Measurements from ENCODE around the gene HSD3B7. TPM values are rescaled to one million over a fixed set of nuclear protein-coding genes. Genes with fewer than 3 reads are reported as not detected.

The HSD3B7 gene
- total RNA-seq, 1 experiment from 2014 or later, result 5.4 TPM

DNA sequence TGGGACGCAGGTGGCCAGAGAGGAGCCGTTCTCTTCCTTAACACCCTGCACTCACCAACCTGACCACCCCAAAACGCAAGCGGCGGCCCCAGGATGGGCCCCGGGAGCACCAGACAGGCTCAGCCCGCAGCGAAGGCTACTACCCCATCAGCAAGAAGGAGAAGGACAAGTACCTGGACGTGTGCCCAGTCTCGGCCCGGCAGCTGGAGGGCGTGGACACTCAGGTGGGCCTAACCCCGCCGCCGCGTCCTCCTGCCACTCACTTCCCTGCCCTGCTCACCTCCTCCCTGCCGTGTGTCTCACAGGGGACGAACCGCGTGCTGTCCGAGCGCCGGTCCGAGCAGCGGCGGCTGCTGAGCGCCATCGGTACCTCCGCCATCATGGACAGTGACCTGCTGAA lies 4.6 kb upstream of the HSD3B7 start:
- TF ChIP-seq TCF7L2 (IDR thresholded peaks at IDR 0.05; ENCODE audit: low read depth, low read length), result no peak
- TF ChIP-seq, protein P1, sequence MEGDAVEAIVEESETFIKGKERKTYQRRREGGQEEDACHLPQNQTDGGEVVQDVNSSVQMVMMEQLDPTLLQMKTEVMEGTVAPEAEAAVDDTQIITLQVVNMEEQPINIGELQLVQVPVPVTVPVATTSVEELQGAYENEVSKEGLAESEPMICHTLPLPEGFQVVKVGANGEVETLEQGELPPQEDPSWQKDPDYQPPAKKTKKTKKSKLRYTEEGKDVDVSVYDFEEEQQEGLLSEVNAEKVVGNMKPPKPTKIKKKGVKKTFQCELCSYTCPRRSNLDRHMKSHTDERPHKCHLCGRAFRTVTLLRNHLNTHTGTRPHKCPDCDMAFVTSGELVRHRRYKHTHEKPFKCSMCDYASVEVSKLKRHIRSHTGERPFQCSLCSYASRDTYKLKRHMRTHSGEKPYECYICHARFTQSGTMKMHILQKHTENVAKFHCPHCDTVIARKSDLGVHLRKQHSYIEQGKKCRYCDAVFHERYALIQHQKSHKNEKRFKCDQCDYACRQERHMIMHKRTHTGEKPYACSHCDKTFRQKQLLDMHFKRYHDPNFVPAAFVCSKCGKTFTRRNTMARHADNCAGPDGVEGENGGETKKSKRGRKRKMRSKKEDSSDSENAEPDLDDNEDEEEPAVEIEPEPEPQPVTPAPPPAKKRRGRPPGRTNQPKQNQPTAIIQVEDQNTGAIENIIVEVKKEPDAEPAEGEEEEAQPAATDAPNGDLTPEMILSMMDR (IDR thresholded peaks at IDR 0.05), result no peak
- TF ChIP-seq POLR2AphosphoS5 (IDR thresholded peaks at IDR 0.05; ENCODE audit: low read depth, low read length), result no peak
- Histone ChIP-seq H3K36me3 (ENCODE audit: control insufficient read depth, insufficient read depth, low read length) (peaks cover 3% of the 10 kb centered on the region; the same call in 1 of the 2 replicates), H3K4me3 (ENCODE audit: low read depth in 2 of 2, low read length in 2 of 2) (no peak overlapping the region), H3K9me3 (ENCODE audit: control insufficient read depth, insufficient read depth, low read depth, low read length) (no peaks in the 10 kb centered on the region), H3K27me3 (ENCODE audit: control insufficient read depth, insufficient read depth, low read length) (no peaks in the 10 kb centered on the region), H3K27ac (ENCODE audit: low read length) (no peak overlapping the region), H3K4me1 (ENCODE audit: control insufficient read depth, insufficient read depth, low read length) (peaks cover 9% of the 10 kb centered on the region)
- DNase-seq (ENCODE audit: low read depth, low spot score) (no peak), ATAC-seq (no peak)
- ChIA-PET POLR2A (no interaction called here), CTCF (no interaction called here)
- in situ Hi-C loops (cut with HindIII; ENCODE audit: low pct_unique_long_range_greater_than_20kb, low sequenced_read_pairs) (no loop called here), intact Hi-C loops (cut with micrococcal nuclease; ENCODE audit: unreplicated experiment) (no loop called here)
- BruUV-seq (replicated peaks), result no TSS peak

DNA sequence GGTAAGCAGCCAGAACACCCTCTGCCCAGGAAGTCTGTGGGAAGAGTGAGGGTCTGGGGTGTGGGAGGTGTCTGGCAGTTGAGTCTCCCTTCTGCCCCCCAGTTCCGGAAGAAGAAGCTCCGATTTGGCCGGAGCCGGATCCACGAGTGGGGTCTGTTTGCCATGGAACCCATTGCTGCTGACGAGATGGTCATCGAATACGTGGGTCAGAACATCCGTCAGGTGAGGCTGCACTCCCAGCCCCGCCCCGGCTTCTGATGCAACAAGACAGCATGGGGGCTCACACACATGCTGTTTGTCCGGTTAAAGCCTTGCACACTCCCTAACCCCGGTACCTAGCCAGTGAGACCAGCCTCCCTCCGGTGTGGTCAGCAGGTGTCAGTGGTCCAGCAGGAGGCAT lies 4.0 kb upstream of the HSD3B7 start:
- intact Hi-C loops (cut with micrococcal nuclease; ENCODE audit: unreplicated experiment), result no loop called here
- Histone ChIP-seq H3K4me3 (ENCODE audit: low read depth in 2 of 2, low read length in 2 of 2) (no peak overlapping the region), H3K36me3 (ENCODE audit: control insufficient read depth, insufficient read depth, low read length) (peaks cover 3% of the 10 kb centered on the region; the same call in 1 of the 2 replicates), H3K27me3 (ENCODE audit: control insufficient read depth, insufficient read depth, low read length) (no peaks in the 10 kb centered on the region), H3K27ac (ENCODE audit: low read length) (no peak overlapping the region), H3K9me3 (ENCODE audit: control insufficient read depth, insufficient read depth, low read depth, low read length) (no peaks in the 10 kb centered on the region), H3K4me1 (ENCODE audit: control insufficient read depth, insufficient read depth, low read length) (peaks cover 9% of the 10 kb centered on the region)
- no peak for DNase-seq (ENCODE audit: low read depth, low spot score)
- BruUV-seq (replicated peaks), result no TSS peak
- CTCF ChIA-PET, result no interaction called here
- ATAC-seq, result no peak
- TF ChIP-seq, protein P2, sequence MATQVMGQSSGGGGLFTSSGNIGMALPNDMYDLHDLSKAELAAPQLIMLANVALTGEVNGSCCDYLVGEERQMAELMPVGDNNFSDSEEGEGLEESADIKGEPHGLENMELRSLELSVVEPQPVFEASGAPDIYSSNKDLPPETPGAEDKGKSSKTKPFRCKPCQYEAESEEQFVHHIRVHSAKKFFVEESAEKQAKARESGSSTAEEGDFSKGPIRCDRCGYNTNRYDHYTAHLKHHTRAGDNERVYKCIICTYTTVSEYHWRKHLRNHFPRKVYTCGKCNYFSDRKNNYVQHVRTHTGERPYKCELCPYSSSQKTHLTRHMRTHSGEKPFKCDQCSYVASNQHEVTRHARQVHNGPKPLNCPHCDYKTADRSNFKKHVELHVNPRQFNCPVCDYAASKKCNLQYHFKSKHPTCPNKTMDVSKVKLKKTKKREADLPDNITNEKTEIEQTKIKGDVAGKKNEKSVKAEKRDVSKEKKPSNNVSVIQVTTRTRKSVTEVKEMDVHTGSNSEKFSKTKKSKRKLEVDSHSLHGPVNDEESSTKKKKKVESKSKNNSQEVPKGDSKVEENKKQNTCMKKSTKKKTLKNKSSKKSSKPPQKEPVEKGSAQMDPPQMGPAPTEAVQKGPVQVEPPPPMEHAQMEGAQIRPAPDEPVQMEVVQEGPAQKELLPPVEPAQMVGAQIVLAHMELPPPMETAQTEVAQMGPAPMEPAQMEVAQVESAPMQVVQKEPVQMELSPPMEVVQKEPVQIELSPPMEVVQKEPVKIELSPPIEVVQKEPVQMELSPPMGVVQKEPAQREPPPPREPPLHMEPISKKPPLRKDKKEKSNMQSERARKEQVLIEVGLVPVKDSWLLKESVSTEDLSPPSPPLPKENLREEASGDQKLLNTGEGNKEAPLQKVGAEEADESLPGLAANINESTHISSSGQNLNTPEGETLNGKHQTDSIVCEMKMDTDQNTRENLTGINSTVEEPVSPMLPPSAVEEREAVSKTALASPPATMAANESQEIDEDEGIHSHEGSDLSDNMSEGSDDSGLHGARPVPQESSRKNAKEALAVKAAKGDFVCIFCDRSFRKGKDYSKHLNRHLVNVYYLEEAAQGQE (IDR thresholded peaks at IDR 0.05; ENCODE audit: insufficient read depth in 1 of 2, low read depth in 2 of 2, low read length in 1 of 2), result no peak
- TF ChIP-seq SIN3A (IDR thresholded peaks at IDR 0.05; ENCODE audit: borderline replicate concordance, insufficient read depth, low read depth, low read length) (no peak), POLR2AphosphoS5 (IDR thresholded peaks at IDR 0.05; ENCODE audit: low read depth, low read length) (no peak), TCF7L2 (IDR thresholded peaks at IDR 0.05; ENCODE audit: low read depth, low read length) (no peak)
- TF ChIP-seq, protein P1 (IDR thresholded peaks at IDR 0.05), result no peak
- POLR2A ChIA-PET, result interaction anchor here (0.6 kb wide), 1 partner anchor 412 kb away, joined by 3 read pairs; no protein-coding TSS in a partner anchor
- in situ Hi-C loops (cut with HindIII; ENCODE audit: low pct_unique_long_range_greater_than_20kb, low sequenced_read_pairs), result no loop called here
